Cardiac fibroblast (primary cell): ENCODE data around the gene OR9Q2.

Source experiments
- DNase-seq, 2 donors: peaks; one replicate each; pipeline versions ENCODE4 v3.0.0 to v3.0.0-alpha.2; 2010; ENCODE audit warnings: low read depth in 2 of 2
- H3K4me3 ChIP-seq, 2 donors: replicated peaks in 1 of 2; 1 replicate in 1 of 2; 2 replicates in 1 of 2; pipeline ENCODE4 v1.5.1; 2011; ENCODE audit warnings: low read depth in 2 of 2, low read length in 2 of 2, mild to moderate bottlenecking in 2 of 2, moderate library complexity in 1 of 2
- TF ChIP-seq, protein P1 (sequence below): IDR thresholded peaks from one replicate; pipeline ENCODE4 v1.5.1; 2011; ENCODE audit warnings: low read depth, mild to moderate bottlenecking, low read length, inconsistent platforms

Gene OR9Q2

GRCh38 chr11:58177409-58178054, 11.3 kb upstream of the OR9Q2 start:
- no peak overlapping the region for H3K4me3 ChIP-seq
- TF ChIP-seq, protein P1, sequence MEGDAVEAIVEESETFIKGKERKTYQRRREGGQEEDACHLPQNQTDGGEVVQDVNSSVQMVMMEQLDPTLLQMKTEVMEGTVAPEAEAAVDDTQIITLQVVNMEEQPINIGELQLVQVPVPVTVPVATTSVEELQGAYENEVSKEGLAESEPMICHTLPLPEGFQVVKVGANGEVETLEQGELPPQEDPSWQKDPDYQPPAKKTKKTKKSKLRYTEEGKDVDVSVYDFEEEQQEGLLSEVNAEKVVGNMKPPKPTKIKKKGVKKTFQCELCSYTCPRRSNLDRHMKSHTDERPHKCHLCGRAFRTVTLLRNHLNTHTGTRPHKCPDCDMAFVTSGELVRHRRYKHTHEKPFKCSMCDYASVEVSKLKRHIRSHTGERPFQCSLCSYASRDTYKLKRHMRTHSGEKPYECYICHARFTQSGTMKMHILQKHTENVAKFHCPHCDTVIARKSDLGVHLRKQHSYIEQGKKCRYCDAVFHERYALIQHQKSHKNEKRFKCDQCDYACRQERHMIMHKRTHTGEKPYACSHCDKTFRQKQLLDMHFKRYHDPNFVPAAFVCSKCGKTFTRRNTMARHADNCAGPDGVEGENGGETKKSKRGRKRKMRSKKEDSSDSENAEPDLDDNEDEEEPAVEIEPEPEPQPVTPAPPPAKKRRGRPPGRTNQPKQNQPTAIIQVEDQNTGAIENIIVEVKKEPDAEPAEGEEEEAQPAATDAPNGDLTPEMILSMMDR, result no peak
- no peak for DNase-seq

DNA sequence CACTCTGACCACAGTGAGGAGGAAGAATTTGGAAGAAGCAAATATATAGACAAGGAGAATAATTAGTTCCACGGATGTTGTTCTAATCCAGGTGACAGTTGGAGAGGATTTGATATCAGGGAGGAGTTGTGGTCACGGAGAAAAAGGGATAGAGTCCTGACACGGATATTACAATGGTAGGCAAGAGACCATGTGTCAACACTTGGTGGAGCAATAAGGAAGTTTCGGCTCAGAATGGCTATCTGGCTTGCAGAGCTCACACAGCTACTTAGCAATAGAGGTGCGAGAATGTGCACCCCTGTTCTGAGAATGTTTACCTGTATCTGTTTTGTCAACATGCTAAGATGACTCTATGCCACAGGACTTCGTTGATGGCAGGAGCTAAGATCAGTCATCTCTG, 10.4 kb upstream of the OR9Q2 start:
- TF ChIP-seq, protein P1, result no peak
- no peak for DNase-seq

DNA sequence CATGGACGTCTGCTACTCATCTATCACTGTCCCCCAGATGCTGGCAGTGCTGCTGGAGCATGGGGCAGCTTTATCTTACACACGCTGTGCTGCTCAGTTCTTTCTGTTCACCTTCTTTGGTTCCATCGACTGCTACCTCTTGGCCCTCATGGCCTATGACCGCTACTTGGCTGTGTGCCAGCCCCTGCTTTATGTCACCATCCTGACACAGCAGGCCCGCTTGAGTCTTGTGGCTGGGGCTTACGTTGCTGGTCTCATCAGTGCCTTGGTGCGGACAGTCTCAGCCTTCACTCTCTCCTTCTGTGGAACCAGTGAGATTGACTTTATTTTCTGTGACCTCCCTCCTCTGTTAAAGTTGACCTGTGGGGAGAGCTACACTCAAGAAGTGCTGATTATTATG, 9.2 kb upstream of the OR9Q2 start:
- TF ChIP-seq, protein P1, result no peak
- no peak overlapping the region for H3K4me3 ChIP-seq
- DNase-seq, result no peak

More for the DNA sequence above, 10.4 kb upstream of the OR9Q2 start:
- no peak overlapping the region for H3K4me3 ChIP-seq

DNA sequence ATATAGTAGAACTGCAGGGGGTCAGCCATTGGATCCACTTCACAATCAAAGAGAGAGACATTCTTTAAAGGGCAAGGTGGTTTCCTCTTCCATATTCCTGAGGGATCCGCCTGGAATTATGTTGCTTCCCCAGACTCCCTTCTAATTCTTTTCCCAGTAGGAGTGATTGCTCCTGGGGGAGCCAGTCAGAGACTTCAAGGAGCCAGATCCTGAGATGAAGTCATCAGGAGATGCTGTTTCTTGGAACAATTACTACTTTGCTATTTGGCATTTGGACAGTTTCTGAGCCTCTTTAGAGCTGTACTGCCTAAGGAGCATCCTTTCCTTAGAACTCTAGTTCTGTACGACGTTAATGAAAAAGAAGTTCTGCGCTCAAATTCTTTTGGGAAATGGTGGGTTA, 1.9 kb upstream of the OR9Q2 start:
- TF ChIP-seq, protein P1, result no peak
- DNase-seq, result no peak
- H3K4me3 ChIP-seq, result no peak overlapping the region

DNA sequence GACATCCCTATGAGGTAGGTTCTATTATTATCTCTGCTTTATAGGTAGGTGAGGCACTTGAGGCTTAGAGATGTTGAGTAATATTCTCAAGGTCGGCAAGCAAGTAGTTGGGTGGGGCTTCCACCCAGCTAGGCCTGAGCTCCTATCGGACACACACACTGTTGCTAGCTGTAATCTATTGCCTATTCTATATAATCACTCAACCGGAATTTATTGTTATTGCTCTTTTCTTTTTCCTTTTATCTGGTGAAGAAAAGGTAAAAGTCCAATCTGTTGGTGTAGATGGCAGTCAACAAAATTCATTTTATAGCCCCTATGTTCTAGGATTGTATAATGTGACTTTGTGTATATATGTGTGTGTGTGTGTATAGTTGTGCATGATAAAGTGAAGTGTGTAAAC, 3.4 kb downstream of the OR9Q2 start:
- TF ChIP-seq, protein P1, result no peak
- no peak overlapping the region for H3K4me3 ChIP-seq
- DNase-seq, result no peak

DNA sequence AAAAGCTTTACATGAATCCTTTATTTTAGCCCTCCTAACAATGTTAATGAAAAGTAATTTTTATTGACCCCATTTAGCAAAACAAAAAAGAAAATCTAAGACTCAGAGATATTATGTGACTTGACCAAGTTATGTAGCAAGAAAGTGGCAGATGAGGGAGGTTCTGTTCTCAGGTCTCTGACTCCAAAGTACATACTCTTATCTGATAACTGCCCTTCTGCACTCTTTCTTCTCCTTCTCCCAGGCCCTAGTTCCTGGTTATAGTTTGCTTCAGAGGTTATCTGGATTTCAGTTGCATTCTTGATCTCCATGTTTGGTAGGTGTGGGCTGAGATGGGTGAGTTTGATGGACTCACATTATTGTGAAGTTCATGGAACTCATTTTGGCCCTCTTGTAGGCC, 4.5 kb downstream of the OR9Q2 start:
- DNase-seq, result no peak
- TF ChIP-seq, protein P1, result no peak
- no peak overlapping the region for H3K4me3 ChIP-seq

DNA sequence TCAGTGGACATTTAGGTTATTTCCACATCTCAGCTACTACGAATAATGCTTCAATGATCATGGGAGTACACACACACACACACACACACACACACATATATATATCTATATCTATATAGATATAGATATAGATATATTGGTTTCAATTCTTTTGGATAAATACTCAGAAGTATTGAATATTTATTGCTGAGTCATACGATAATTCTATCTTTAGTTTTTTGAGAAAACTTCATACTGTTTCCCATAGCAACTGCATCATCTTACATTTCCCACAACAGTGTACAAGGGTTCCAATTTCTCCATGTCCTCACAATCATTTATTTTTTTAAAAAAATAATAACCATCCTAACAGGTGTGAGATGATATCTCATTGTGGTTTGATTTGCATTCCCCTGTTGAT, 7.1 kb downstream of the OR9Q2 start:
- H3K4me3 ChIP-seq, result no peak overlapping the region
- TF ChIP-seq, protein P1, result no peak
- no peak for DNase-seq
